Stimulated activated CD4-positive, alpha-beta T cell treated with anti-CD3 and anti-CD28 coated beads, TNF-alpha, amount 100 ng/mL, for 24 hours (primary cell): ENCODE data around the gene CD207.
"Not testable (repeated sequence)": the region's sequence is repeated elsewhere in the genome, so short reads cannot be mapped to it uniquely, and the experiment has no call there.

Experiments
- DNase-seq, 3 experiments: peaks; one replicate each; pipeline ENCODE4 v3.0.0-alpha.2; 2020; ENCODE audit warnings: low read depth in 3 of 3

The CD207 gene

GRCh38 chr2:70828914-70829824, 6.4 kb downstream of the CD207 start:
- DNase-seq: no peak

GRCh38 chr2:70828115-70828514, 7.5 kb downstream of the CD207 start:
- DNase-seq: no peak

GRCh38 chr2:70827388-70827787, 8.2 kb downstream of the CD207 start:
- DNase-seq: no peak

GRCh38 chr2:70826696-70827350, 8.8 kb downstream of the CD207 start:
- DNase-seq: no peak

GRCh38 chr2:70823249-70823648, 12.4 kb downstream of the CD207 start:
- DNase-seq: no peak

GRCh38 chr2:70822843-70823242, 12.8 kb downstream of the CD207 start:
- no peak for DNase-seq

- no peak for DNase-seq
Measured at GRCh38 chr2:70820499-70820898, 15.1 kb downstream of the CD207 start, which contains the start of gene CLEC4F. CLEC4F (minus strand) TSS chr2:70820599; CDS start chr2:70820523, 76 bp downstream.

GRCh38 chr2:70817284-70817954, 18.2 kb downstream of the CD207 start:
- DNase-seq: no peak

GRCh38 chr2:70816726-70817125, 18.9 kb downstream of the CD207 start:
- DNase-seq: no peak

GRCh38 chr2:70808983-70809958, 26.3 kb downstream of the CD207 start:
- no peak for DNase-seq

- DNase-seq: no peak
Measured at GRCh38 chr2:70807828-70808118, 27.8 kb downstream of the CD207 start.

GRCh38 chr2:70807102-70807827, 28.4 kb downstream of the CD207 start:
- no peak for DNase-seq

- no peak for DNase-seq
Measured at GRCh38 chr2:70806620-70807019, 29.0 kb downstream of the CD207 start.

GRCh38 chr2:70806013-70806412, 29.6 kb downstream of the CD207 start:
- DNase-seq: no peak

GRCh38 chr2:70801607-70802263, 33.9 kb downstream of the CD207 start:
- DNase-seq: no peak

GRCh38 chr2:70799706-70800105, 35.9 kb downstream of the CD207 start:
- DNase-seq: no peak

- not testable (repeated sequence) for DNase-seq
Measured at GRCh38 chr2:70797996-70798395, 37.6 kb downstream of the CD207 start.

- DNase-seq: no peak
Measured at GRCh38 chr2:70797506-70797905, 38.1 kb downstream of the CD207 start.

- no peak for DNase-seq
Measured at GRCh38 chr2:70796262-70796661, 39.4 kb downstream of the CD207 start.
